Measurements from ENCODE around the gene APOBEC3B. TPM values are rescaled to one million over a fixed set of nuclear protein-coding genes. Genes with fewer than 3 reads are reported as not detected.

APOBEC3B gene
- polyA plus RNA-seq (2012; ENCODE audit: low read depth, missing spikeins): 23.0 TPM

GRCh38 chr22:38981992-38982927, at the start of gene APOBEC3B:
TSS of gene APOBEC3B (plus strand) at chr22:38982347. CDS start at chr22:38982454, 107 bp downstream.
- TF ChIP-seq TAF1 (IDR thresholded peaks at IDR 0.05; ENCODE audit: low read depth, low read length) (no peak), POU2F2 (IDR thresholded peaks at IDR 0.05; ENCODE audit: low read depth, low read length) (no peak), POLR2AphosphoS5 (IDR thresholded peaks at IDR 0.05; ENCODE audit: low read depth, low read length) (peak; percentile 40; the same call in 1 of the 2 replicates), PAX5 (IDR thresholded peaks at IDR 0.05; ENCODE audit: insufficient read depth, low read length, severe bottlenecking) (no peak), POLR2A (IDR thresholded peaks at IDR 0.05; ENCODE audit: low read depth, low read length) (no peak), SPI1 (IDR thresholded peaks at IDR 0.05; ENCODE audit: low read depth, low read length) (peak; percentile 95)
- DNase-seq (ENCODE audit: insufficient read length, low spot score): peak; percentile 64
- peak; percentile 95 for FAIRE-seq

- no peak for TF ChIP-seq POLR2AphosphoS5 (IDR thresholded peaks at IDR 0.05; ENCODE audit: low read depth, low read length)
- no peak for DNase-seq (ENCODE audit: insufficient read length, low spot score)
These were observed 47.1 kb upstream of the APOBEC3B start for GRCh38 chr22:38935023-38935422.

GRCh38 chr22:38935616-38936015, 46.5 kb upstream of the APOBEC3B start:
- no peak for DNase-seq (ENCODE audit: insufficient read length, low spot score)
- no peak for FAIRE-seq
- TF ChIP-seq SPI1 (IDR thresholded peaks at IDR 0.05; ENCODE audit: low read depth, low read length): no peak
- no peak for TF ChIP-seq POLR2A (IDR thresholded peaks at IDR 0.05; ENCODE audit: low read depth, low read length)
- TF ChIP-seq POLR2AphosphoS5 (IDR thresholded peaks at IDR 0.05; ENCODE audit: low read depth, low read length): no peak
- no peak for TF ChIP-seq POU2F2 (IDR thresholded peaks at IDR 0.05; ENCODE audit: low read depth, low read length)

More at GRCh38 chr22:38935023-38935422, 47.1 kb upstream of the APOBEC3B start:
- FAIRE-seq: no peak

GRCh38 chr22:38936562-38936961, 45.6 kb upstream of the APOBEC3B start:
- TF ChIP-seq POLR2AphosphoS5 (IDR thresholded peaks at IDR 0.05; ENCODE audit: low read depth, low read length) (no peak), PAX5 (IDR thresholded peaks at IDR 0.05; ENCODE audit: insufficient read depth, low read length, severe bottlenecking) (no peak), SPI1 (IDR thresholded peaks at IDR 0.05; ENCODE audit: low read depth, low read length) (no peak), POU2F2 (IDR thresholded peaks at IDR 0.05; ENCODE audit: low read depth, low read length) (no peak), TAF1 (IDR thresholded peaks at IDR 0.05; ENCODE audit: low read depth, low read length) (no peak), POLR2A (IDR thresholded peaks at IDR 0.05; ENCODE audit: low read depth, low read length) (no peak)
- no peak for FAIRE-seq
- DNase-seq (ENCODE audit: insufficient read length, low spot score): no peak

GRCh38 chr22:38937036-38937435, 45.1 kb upstream of the APOBEC3B start:
- FAIRE-seq (no peak), DNase-seq (ENCODE audit: insufficient read length, low spot score) (no peak)
- TF ChIP-seq TAF1 (IDR thresholded peaks at IDR 0.05; ENCODE audit: low read depth, low read length) (no peak), POLR2AphosphoS5 (IDR thresholded peaks at IDR 0.05; ENCODE audit: low read depth, low read length) (no peak), POU2F2 (IDR thresholded peaks at IDR 0.05; ENCODE audit: low read depth, low read length) (no peak), PAX5 (IDR thresholded peaks at IDR 0.05; ENCODE audit: insufficient read depth, low read length, severe bottlenecking) (no peak), SPI1 (IDR thresholded peaks at IDR 0.05; ENCODE audit: low read depth, low read length) (no peak), POLR2A (IDR thresholded peaks at IDR 0.05; ENCODE audit: low read depth, low read length) (no peak)

- peak; percentile 65 for FAIRE-seq
- TF ChIP-seq PAX5 (IDR thresholded peaks at IDR 0.05; ENCODE audit: insufficient read depth, low read length, severe bottlenecking) (no peak), POU2F2 (IDR thresholded peaks at IDR 0.05; ENCODE audit: low read depth, low read length) (peak; percentile 48; the same call in 1 of the 2 replicates)
These were observed 44.6 kb upstream of the APOBEC3B start for GRCh38 chr22:38937541-38937940.

GRCh38 chr22:38938221-38938620, 43.9 kb upstream of the APOBEC3B start:
- DNase-seq (ENCODE audit: insufficient read length, low spot score) (no peak), FAIRE-seq (no peak)
- TF ChIP-seq POLR2AphosphoS5 (IDR thresholded peaks at IDR 0.05; ENCODE audit: low read depth, low read length): no peak
- TF ChIP-seq POLR2A (IDR thresholded peaks at IDR 0.05; ENCODE audit: low read depth, low read length): no peak
- TF ChIP-seq SPI1 (IDR thresholded peaks at IDR 0.05; ENCODE audit: low read depth, low read length): no peak
- no peak for TF ChIP-seq POU2F2 (IDR thresholded peaks at IDR 0.05; ENCODE audit: low read depth, low read length)
- TF ChIP-seq TAF1 (IDR thresholded peaks at IDR 0.05; ENCODE audit: low read depth, low read length): no peak
- TF ChIP-seq PAX5 (IDR thresholded peaks at IDR 0.05; ENCODE audit: insufficient read depth, low read length, severe bottlenecking): no peak

More at GRCh38 chr22:38937541-38937940, 44.6 kb upstream of the APOBEC3B start:
- DNase-seq (ENCODE audit: insufficient read length, low spot score): no peak

GRCh38 chr22:38938925-38939324, 43.2 kb upstream of the APOBEC3B start:
- FAIRE-seq: peak; percentile 48
- no peak for DNase-seq (ENCODE audit: insufficient read length, low spot score)
- TF ChIP-seq SPI1 (IDR thresholded peaks at IDR 0.05; ENCODE audit: low read depth, low read length) (no peak), POLR2A (IDR thresholded peaks at IDR 0.05; ENCODE audit: low read depth, low read length) (no peak), TAF1 (IDR thresholded peaks at IDR 0.05; ENCODE audit: low read depth, low read length) (no peak), POU2F2 (IDR thresholded peaks at IDR 0.05; ENCODE audit: low read depth, low read length) (no peak), POLR2AphosphoS5 (IDR thresholded peaks at IDR 0.05; ENCODE audit: low read depth, low read length) (no peak), PAX5 (IDR thresholded peaks at IDR 0.05; ENCODE audit: insufficient read depth, low read length, severe bottlenecking) (no peak)

GRCh38 chr22:38940811-38941384, 41.2 kb upstream of the APOBEC3B start:
- no peak for TF ChIP-seq PAX5 (IDR thresholded peaks at IDR 0.05; ENCODE audit: insufficient read depth, low read length, severe bottlenecking)
- TF ChIP-seq POU2F2 (IDR thresholded peaks at IDR 0.05; ENCODE audit: low read depth, low read length): no peak
- no peak for TF ChIP-seq SPI1 (IDR thresholded peaks at IDR 0.05; ENCODE audit: low read depth, low read length)
- no peak for TF ChIP-seq POLR2A (IDR thresholded peaks at IDR 0.05; ENCODE audit: low read depth, low read length)
- TF ChIP-seq POLR2AphosphoS5 (IDR thresholded peaks at IDR 0.05; ENCODE audit: low read depth, low read length): no peak
- no peak for TF ChIP-seq TAF1 (IDR thresholded peaks at IDR 0.05; ENCODE audit: low read depth, low read length)
- DNase-seq (ENCODE audit: insufficient read length, low spot score) (no peak), FAIRE-seq (no peak)

All from GM12891 (cell line).